HEK293 (cell line): ENCODE measurements around the gene IFT27.

Experiments
- FEZF1 ChIP-seq: fragments of 450-650 bp; formaldehyde crosslinking; IDR thresholded peaks from 2 replicates; pipeline ENCODE4 v1.5.1; 2016; ENCODE audit warnings: missing biosample characterization, missing genetic modification characterization
- HOXC10 ChIP-seq: sonication (generic); formaldehyde crosslinking; IDR thresholded peaks from 2 replicates; pipeline ENCODE4 v1.8.1; 2023; ENCODE audit warnings: mild to moderate bottlenecking, missing genetic modification reagents
- IKZF3 ChIP-seq: fragments of 450-650 bp; IDR thresholded peaks from 2 replicates; pipeline ENCODE4 v1.5.0; 2018; ENCODE audit warnings: missing biosample characterization, mild to moderate bottlenecking, missing genetic modification characterization, moderate library complexity
- RBAK ChIP-seq: fragments of 450-650 bp; formaldehyde crosslinking; IDR thresholded peaks from 2 replicates; pipeline ENCODE4 v1.5.1; 2016; ENCODE audit warnings: missing biosample characterization, missing genetic modification characterization
- YY1 ChIP-seq: fragments of 450-650 bp; formaldehyde crosslinking; IDR thresholded peaks from 2 replicates; pipeline ENCODE4 v1.5.1; 2018; ENCODE audit warnings: missing biosample characterization, missing genetic modification characterization
- ZNF138 ChIP-seq: fragments of 450-650 bp; formaldehyde crosslinking; IDR thresholded peaks from 2 replicates; pipeline ENCODE4 v1.5.1; 2016; ENCODE audit warnings: missing biosample characterization, missing genetic modification characterization, borderline replicate concordance
- ZNF169 ChIP-seq: fragments of 450-650 bp; formaldehyde crosslinking; IDR thresholded peaks from 2 replicates; pipeline ENCODE4 v1.5.1; 2016; ENCODE audit warnings: missing biosample characterization, missing genetic modification characterization
- ZNF19 ChIP-seq: fragments of 450-650 bp; formaldehyde crosslinking; IDR thresholded peaks from 2 replicates; pipeline ENCODE4; 2016; ENCODE audit warnings: missing biosample characterization, missing genetic modification characterization, low read depth
- ZNF2 ChIP-seq: fragments of 450-650 bp; formaldehyde crosslinking; IDR thresholded peaks from 2 replicates; pipeline ENCODE4 v1.5.1; 2016; ENCODE audit warnings: missing biosample characterization, missing genetic modification characterization
- ZNF211 ChIP-seq: fragments of 450-650 bp; formaldehyde crosslinking; IDR thresholded peaks from 2 replicates; pipeline ENCODE4 v1.5.1; 2016; ENCODE audit warnings: low read depth, missing biosample characterization, missing genetic modification characterization
- ZNF292 ChIP-seq: fragments of 450-650 bp; formaldehyde crosslinking; IDR thresholded peaks from 2 replicates; pipeline ENCODE4 v1.5.1; 2016; ENCODE audit warnings: low read depth, missing biosample characterization, missing genetic modification characterization, borderline replicate concordance
- ZNF311 ChIP-seq: fragments of 450-650 bp; formaldehyde crosslinking; IDR thresholded peaks from 2 replicates; pipeline ENCODE4 v1.5.1; 2017; ENCODE audit warnings: missing biosample characterization, missing genetic modification characterization, borderline replicate concordance
- ZNF335 ChIP-seq: fragments of 450-650 bp; formaldehyde crosslinking; conservative IDR thresholded peaks from 2 replicates; pipeline ENCODE4 v1.5.1; 2016; ENCODE audit warnings: missing biosample characterization, missing genetic modification characterization
- ZNF341 ChIP-seq: fragments of 450-650 bp; formaldehyde crosslinking; IDR thresholded peaks from 2 replicates; pipeline ENCODE4; 2016; ENCODE audit warnings: low read depth, missing biosample characterization, missing genetic modification characterization
- ZNF37A ChIP-seq: fragments of 450-650 bp; IDR thresholded peaks from 2 replicates; pipeline ENCODE4 v1.5.1; 2018; ENCODE audit warnings: missing biosample characterization, missing genetic modification characterization
- ZNF433 ChIP-seq: fragments of 450-650 bp; formaldehyde crosslinking; IDR thresholded peaks from 2 replicates; pipeline ENCODE4 v1.5.1; 2016; ENCODE audit warnings: missing biosample characterization, missing genetic modification characterization, low read depth
- ZNF510 ChIP-seq: fragments of 450-650 bp; formaldehyde crosslinking; IDR thresholded peaks from 2 replicates; pipeline ENCODE4 v1.5.1; 2018; ENCODE audit warnings: mild to moderate bottlenecking, missing genetic modification characterization, missing biosample characterization; ENCODE audit not compliant: insufficient replicate concordance
- ZNF561 ChIP-seq: fragments of 450-650 bp; IDR thresholded peaks from 2 replicates; pipeline ENCODE4 v1.5.1; 2018; ENCODE audit warnings: missing biosample characterization, missing genetic modification characterization, borderline replicate concordance
- ZNF654 ChIP-seq: fragments of 450-650 bp; formaldehyde crosslinking; IDR thresholded peaks from 2 replicates; pipeline ENCODE4 v1.5.1; 2016; ENCODE audit warnings: low read depth, missing biosample characterization, missing genetic modification characterization
- ZNF660 ChIP-seq: fragments of 450-650 bp; IDR thresholded peaks from 2 replicates; pipeline ENCODE4 v1.5.1; 2018; ENCODE audit warnings: missing biosample characterization, mild to moderate bottlenecking, missing genetic modification characterization
- ZNF837 ChIP-seq: fragments of 450-650 bp; formaldehyde crosslinking; IDR thresholded peaks from 2 replicates; pipeline ENCODE4 v1.5.1; 2016; ENCODE audit warnings: missing biosample characterization, missing genetic modification characterization
- ZXDB ChIP-seq: fragments of 450-650 bp; formaldehyde crosslinking; IDR thresholded peaks from 2 replicates; pipeline ENCODE4 v1.5.1; 2016; ENCODE audit warnings: missing biosample characterization, missing genetic modification characterization
- TF ChIP-seq, protein P1 (sequence below): fragments of 450-650 bp; formaldehyde crosslinking; IDR thresholded peaks from 2 replicates; pipeline ENCODE4 v1.5.1; 2016; ENCODE audit warnings: missing biosample characterization, missing genetic modification characterization
- TF ChIP-seq, protein P2 (sequence below): fragments of 450-650 bp; formaldehyde crosslinking; conservative IDR thresholded peaks from 2 replicates; pipeline ENCODE4 v1.5.1; 2016; ENCODE audit warnings: low read depth, missing biosample characterization, missing genetic modification characterization
- TF ChIP-seq, protein P3 (sequence below): fragments of 450-650 bp; formaldehyde crosslinking; IDR thresholded peaks from 2 replicates; pipeline ENCODE4 v1.5.1; 2016; ENCODE audit warnings: missing biosample characterization, missing genetic modification characterization
- TF ChIP-seq, protein P4 (sequence below): fragments of 450-650 bp; formaldehyde crosslinking; IDR thresholded peaks from 2 replicates; pipeline ENCODE4 v1.5.1; 2017; ENCODE audit warnings: missing biosample characterization, missing genetic modification characterization
- TF ChIP-seq, protein P5 (sequence below): fragments of 450-650 bp; formaldehyde crosslinking; IDR thresholded peaks from 2 replicates; pipeline ENCODE4 v1.5.1; 2016; ENCODE audit warnings: missing biosample characterization, missing genetic modification characterization

IFT27 gene

DNA sequence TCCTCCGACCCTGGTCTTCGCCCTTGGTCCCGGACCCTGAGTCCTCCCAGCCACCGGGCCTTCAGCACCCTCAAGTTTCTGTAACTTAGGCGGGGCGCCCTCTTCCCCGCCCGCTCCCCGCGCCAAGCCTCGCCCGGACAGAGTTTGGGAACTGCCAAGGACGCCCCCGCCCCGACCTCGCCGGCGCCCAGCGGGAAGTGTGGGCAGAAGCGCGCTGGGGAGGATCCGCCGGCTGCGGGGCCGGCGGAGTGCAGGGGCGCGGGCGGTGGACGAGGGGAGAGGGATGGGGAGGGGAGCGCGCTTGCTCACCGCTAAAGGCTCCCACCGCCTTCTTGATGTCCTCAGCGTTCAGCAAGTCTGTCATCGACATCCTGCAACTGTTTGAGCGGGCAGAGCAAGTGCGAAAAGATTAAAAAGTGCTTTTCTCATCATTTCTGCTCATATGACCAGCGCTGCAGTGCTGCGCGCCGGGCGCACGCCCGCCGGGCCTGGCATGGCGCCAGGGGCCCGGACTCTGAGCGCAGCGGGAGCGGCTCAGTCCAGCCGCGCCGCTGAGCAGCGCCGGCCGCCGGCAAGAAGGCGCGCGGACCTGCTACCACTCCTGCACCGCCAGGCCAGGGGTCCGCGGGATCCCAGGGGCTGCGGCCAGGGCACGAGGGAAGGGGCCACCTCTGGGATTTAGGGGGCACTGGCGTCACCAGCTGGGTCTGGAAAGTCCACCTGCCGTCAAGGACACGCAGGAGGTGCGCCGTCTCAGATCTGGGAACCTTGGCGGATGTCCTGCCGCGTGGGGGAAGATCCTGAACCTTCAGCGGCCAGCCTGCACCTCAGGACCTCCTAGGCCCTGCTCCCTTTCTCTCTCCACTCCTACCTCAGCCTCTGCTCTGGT lies 41.0 kb upstream of the IFT27 start, which contains the start of gene PVALB (continued):
- no peak for TF ChIP-seq ZNF138 (tag by site-specific recombination)
- TF ChIP-seq, protein P1, sequence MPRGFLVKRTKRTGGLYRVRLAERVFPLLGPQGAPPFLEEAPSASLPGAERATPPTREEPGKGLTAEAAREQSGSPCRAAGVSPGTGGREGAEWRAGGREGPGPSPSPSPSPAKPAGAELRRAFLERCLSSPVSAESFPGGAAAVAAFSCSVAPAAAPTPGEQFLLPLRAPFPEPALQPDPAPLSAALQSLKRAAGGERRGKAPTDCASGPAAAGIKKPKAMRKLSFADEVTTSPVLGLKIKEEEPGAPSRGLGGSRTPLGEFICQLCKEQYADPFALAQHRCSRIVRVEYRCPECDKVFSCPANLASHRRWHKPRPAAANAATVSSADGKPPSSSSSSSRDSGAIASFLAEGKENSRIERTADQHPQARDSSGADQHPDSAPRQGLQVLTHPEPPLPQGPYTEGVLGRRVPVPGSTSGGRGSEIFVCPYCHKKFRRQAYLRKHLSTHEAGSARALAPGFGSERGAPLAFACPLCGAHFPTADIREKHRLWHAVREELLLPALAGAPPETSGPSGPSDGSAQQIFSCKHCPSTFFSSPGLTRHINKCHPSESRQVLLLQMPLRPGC (tag by site-specific recombination): no peak
- no peak for TF ChIP-seq ZNF19 (tag by site-specific recombination)
- no peak for TF ChIP-seq RBAK
- TF ChIP-seq ZNF341 (tag by site-specific recombination): peak; percentile 96
- peak; percentile 95 for TF ChIP-seq ZNF561 (tag by site-specific recombination)
- no peak for TF ChIP-seq ZNF211 (tag by site-specific recombination)
- peak; percentile 63; the same call in 1 of the 2 replicates for TF ChIP-seq IKZF3 (tag by site-specific recombination)
- TF ChIP-seq, protein P2, sequence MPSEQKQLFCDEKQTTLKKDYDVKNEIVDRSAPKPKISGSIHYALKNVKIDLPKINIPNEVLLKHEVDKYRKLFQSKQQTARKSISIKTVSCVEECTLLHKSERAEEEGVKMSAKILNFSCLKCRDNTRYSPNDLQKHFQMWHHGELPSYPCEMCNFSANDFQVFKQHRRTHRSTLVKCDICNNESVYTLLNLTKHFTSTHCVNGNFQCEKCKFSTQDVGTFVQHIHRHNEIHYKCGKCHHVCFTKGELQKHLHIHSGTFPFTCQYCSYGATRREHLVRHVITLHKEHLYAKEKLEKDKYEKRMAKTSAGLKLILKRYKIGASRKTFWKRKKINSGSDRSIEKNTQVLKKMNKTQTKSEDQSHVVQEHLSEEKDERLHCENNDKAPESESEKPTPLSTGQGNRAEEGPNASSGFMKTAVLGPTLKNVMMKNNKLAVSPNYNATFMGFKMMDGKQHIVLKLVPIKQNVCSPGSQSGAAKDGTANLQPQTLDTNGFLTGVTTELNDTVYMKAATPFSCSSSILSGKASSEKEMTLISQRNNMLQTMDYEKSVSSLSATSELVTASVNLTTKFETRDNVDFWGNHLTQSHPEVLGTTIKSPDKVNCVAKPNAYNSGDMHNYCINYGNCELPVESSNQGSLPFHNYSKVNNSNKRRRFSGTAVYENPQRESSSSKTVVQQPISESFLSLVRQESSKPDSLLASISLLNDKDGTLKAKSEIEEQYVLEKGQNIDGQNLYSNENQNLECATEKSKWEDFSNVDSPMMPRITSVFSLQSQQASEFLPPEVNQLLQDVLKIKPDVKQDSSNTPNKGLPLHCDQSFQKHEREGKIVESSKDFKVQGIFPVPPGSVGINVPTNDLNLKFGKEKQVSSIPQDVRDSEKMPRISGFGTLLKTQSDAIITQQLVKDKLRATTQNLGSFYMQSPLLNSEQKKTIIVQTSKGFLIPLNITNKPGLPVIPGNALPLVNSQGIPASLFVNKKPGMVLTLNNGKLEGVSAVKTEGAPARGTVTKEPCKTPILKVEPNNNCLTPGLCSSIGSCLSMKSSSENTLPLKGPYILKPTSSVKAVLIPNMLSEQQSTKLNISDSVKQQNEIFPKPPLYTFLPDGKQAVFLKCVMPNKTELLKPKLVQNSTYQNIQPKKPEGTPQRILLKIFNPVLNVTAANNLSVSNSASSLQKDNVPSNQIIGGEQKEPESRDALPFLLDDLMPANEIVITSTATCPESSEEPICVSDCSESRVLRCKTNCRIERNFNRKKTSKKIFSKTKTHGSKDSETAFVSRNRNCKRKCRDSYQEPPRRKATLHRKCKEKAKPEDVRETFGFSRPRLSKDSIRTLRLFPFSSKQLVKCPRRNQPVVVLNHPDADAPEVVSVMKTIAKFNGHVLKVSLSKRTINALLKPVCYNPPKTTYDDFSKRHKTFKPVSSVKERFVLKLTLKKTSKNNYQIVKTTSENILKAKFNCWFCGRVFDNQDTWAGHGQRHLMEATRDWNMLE: no peak
- TF ChIP-seq, protein P3, sequence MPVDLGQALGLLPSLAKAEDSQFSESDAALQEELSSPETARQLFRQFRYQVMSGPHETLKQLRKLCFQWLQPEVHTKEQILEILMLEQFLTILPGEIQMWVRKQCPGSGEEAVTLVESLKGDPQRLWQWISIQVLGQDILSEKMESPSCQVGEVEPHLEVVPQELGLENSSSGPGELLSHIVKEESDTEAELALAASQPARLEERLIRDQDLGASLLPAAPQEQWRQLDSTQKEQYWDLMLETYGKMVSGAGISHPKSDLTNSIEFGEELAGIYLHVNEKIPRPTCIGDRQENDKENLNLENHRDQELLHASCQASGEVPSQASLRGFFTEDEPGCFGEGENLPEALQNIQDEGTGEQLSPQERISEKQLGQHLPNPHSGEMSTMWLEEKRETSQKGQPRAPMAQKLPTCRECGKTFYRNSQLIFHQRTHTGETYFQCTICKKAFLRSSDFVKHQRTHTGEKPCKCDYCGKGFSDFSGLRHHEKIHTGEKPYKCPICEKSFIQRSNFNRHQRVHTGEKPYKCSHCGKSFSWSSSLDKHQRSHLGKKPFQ (tag by site-specific recombination): no peak
- TF ChIP-seq ZNF660: peak; percentile 93
- peak; percentile 43; the same call in 1 of the 2 replicates for TF ChIP-seq ZNF37A (tag by site-specific recombination)
- no peak for TF ChIP-seq ZNF2 (tag by site-specific recombination)
- TF ChIP-seq FEZF1 (tag by site-specific recombination): peak; percentile 34; the same call in 1 of the 2 replicates
- TF ChIP-seq ZNF169 (tag by site-specific recombination): no peak
- no peak for TF ChIP-seq ZNF292 (tag by site-specific recombination)
- no peak for TF ChIP-seq ZNF654 (tag by site-specific recombination)
- peak; percentile 30 for TF ChIP-seq ZNF335 (tag by site-specific recombination)
- no peak for TF ChIP-seq ZNF311 (tag by site-specific recombination)
- TF ChIP-seq ZNF433 (tag by site-specific recombination): no peak
- TF ChIP-seq, protein P4, sequence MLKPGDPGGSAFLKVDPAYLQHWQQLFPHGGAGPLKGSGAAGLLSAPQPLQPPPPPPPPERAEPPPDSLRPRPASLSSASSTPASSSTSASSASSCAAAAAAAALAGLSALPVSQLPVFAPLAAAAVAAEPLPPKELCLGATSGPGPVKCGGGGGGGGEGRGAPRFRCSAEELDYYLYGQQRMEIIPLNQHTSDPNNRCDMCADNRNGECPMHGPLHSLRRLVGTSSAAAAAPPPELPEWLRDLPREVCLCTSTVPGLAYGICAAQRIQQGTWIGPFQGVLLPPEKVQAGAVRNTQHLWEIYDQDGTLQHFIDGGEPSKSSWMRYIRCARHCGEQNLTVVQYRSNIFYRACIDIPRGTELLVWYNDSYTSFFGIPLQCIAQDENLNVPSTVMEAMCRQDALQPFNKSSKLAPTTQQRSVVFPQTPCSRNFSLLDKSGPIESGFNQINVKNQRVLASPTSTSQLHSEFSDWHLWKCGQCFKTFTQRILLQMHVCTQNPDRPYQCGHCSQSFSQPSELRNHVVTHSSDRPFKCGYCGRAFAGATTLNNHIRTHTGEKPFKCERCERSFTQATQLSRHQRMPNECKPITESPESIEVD: no peak; the same call in 1 of the 2 replicates
- TF ChIP-seq ZXDB (tag by site-specific recombination): peak; percentile 90
- no peak for TF ChIP-seq ZNF510
- peak; percentile 40; the same call in 1 of the 2 replicates for TF ChIP-seq YY1
- no peak for TF ChIP-seq HOXC10 (CRISPR knock-in tag)
- TF ChIP-seq ZNF837 (tag by site-specific recombination): no peak
- TF ChIP-seq, protein P5, sequence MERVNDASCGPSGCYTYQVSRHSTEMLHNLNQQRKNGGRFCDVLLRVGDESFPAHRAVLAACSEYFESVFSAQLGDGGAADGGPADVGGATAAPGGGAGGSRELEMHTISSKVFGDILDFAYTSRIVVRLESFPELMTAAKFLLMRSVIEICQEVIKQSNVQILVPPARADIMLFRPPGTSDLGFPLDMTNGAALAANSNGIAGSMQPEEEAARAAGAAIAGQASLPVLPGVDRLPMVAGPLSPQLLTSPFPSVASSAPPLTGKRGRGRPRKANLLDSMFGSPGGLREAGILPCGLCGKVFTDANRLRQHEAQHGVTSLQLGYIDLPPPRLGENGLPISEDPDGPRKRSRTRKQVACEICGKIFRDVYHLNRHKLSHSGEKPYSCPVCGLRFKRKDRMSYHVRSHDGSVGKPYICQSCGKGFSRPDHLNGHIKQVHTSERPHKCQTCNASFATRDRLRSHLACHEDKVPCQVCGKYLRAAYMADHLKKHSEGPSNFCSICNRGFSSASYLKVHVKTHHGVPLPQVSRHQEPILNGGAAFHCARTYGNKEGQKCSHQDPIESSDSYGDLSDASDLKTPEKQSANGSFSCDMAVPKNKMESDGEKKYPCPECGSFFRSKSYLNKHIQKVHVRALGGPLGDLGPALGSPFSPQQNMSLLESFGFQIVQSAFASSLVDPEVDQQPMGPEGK (tag by site-specific recombination): peak; percentile 48; the same call in 1 of the 2 replicates
